LNCAP (cell line): ENCODE results near the gene TMEM50A.

Source experiments
- CTCF ChIP-seq: fragments of 450-650 bp; IDR thresholded peaks from 2 replicates; pipeline ENCODE4 v1.5.1; 2017; ENCODE audit warnings: mild to moderate bottlenecking

TMEM50A gene

GRCh38 chr1:25349606-25350005, 11.5 kb downstream of the TMEM50A start:
- TF ChIP-seq CTCF: no peak

- no peak for TF ChIP-seq CTCF
Observed at GRCh38 chr1:25355841-25356395, 17.8 kb downstream of the TMEM50A start.

- no peak for TF ChIP-seq CTCF
Observed at GRCh38 chr1:25356441-25356840, 18.3 kb downstream of the TMEM50A start.

- no peak for TF ChIP-seq CTCF
Observed at GRCh38 chr1:25356848-25357247, 18.7 kb downstream of the TMEM50A start.

DNA sequence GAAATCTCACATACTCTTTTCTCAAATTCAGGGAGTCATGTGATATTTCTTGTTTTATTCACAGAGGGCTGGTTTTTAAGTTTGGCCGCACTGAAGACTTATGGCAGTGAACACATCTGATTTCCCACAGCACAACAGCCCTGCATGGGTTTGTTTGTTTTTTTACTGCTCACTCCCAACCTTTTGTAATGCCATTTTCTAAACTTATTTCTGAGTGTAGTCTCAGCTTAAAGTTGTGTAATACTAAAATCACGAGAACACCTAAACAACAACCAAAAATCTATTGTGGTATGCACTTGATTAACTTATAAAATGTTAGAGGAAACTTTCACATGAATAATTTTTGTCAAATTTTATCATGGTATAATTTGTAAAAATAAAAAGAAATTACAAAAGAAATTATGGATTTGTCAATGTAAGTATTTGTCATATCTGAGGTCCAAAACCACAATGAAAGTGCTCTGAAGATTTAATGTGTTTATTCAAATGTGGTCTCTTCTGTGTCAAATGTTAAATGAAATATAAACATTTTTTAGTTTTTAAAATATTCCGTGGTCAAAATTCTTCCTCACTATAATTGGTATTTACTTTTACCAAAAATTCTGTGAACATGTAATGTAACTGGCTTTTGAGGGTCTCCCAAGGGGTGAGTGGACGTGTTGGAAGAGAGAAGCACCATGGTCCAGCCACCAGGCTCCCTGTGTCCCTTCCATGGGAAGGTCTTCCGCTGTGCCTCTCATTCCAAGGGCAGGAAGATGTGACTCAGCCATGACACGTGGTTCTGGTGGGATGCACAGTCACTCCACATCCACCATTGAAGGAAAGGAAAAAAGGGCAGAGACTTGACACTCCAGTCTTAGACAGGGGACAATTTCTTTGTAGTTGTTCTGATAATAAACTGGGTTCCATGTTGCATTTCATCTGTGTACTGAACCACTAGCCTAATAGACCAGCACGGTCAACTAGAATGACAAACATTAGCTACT, 22.8 kb downstream of the TMEM50A start:
- TF ChIP-seq CTCF: no peak

- no peak for TF ChIP-seq CTCF
Observed at GRCh38 chr1:25361901-25362300, 23.8 kb downstream of the TMEM50A start.

DNA sequence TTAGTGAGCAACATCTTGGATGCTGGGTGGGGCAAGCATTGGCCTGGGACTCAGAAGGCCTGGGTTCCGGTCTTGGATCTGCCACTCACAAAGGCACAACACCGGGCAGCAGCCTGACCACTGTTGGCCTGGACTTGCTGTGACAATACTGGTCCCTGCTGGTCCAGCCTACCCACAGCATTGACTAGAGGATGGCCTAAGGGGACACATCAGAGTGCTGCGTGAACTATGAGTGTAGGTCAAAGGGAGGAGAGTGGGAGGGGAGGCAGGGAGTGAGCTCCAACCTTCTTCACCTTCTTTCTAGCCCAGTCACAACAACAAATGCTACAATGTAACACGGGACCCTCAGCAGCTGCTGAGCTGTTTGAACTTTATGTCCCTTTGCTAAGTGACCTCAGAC, 31.1 kb downstream of the TMEM50A start:
- TF ChIP-seq CTCF: no peak
